ENCODE measurements around the gene KRT33B.

DNA sequence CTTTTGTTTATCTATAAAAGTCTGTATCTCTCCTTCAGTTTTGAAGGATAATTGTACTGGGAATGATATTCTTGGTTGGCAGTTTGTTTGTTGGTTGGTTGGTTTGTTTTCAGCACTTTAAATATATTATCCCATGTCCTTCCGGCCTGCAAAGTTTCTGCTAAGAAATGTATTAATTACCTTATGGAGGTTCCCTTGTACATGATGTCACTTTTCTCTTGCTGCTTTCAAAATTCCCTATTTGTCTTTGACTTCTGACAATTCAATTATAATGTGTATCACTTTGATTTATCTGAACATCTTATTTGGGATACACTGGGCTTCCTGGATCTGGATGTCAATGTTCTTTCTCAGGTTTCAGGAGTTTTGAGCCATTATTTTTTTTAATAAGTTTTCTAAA lies 16.6 kb upstream of the KRT33B start:
- TF ChIP-seq, protein P1, sequence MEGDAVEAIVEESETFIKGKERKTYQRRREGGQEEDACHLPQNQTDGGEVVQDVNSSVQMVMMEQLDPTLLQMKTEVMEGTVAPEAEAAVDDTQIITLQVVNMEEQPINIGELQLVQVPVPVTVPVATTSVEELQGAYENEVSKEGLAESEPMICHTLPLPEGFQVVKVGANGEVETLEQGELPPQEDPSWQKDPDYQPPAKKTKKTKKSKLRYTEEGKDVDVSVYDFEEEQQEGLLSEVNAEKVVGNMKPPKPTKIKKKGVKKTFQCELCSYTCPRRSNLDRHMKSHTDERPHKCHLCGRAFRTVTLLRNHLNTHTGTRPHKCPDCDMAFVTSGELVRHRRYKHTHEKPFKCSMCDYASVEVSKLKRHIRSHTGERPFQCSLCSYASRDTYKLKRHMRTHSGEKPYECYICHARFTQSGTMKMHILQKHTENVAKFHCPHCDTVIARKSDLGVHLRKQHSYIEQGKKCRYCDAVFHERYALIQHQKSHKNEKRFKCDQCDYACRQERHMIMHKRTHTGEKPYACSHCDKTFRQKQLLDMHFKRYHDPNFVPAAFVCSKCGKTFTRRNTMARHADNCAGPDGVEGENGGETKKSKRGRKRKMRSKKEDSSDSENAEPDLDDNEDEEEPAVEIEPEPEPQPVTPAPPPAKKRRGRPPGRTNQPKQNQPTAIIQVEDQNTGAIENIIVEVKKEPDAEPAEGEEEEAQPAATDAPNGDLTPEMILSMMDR (IDR thresholded peaks at IDR 0.05) = no peak
- TF ChIP-seq POLR2A (IDR thresholded peaks at IDR 0.05) = no peak
